Progenitor cell of endocrine pancreas (in vitro differentiated cells): ENCODE results near the gene IRF9. TPM values are rescaled to one million over a fixed set of nuclear protein-coding genes. Genes with fewer than 3 reads are reported as not detected.

ENCODE experiments used
- DNase-seq: peaks from one replicate; pipeline ENCODE4 v3.0.0; 2021; ENCODE audit warnings: low spot score; ENCODE audit not compliant: unreplicated experiment
- H3K27ac Mint-ChIP-seq: 2 replicates; pipeline ENCODE4 v1.8.0; 2021; ENCODE audit warnings: mild to moderate bottlenecking, moderate library complexity, mixed read lengths
- H3K27me3 Mint-ChIP-seq: 2 replicates; pipeline ENCODE4 v1.8.0; 2021; ENCODE audit warnings: mixed read lengths
- H3K36me3 Mint-ChIP-seq: 2 replicates; pipeline ENCODE4 v1.8.0; 2022; ENCODE audit warnings: mixed read lengths; ENCODE audit not compliant: insufficient read depth
- H3K4me1 Mint-ChIP-seq: 2 replicates; pipeline ENCODE4 v1.8.0; 2021; ENCODE audit warnings: low read depth, mixed read lengths
- H3K4me3 Mint-ChIP-seq: 2 replicates; pipeline ENCODE4 v1.8.0; 2021; ENCODE audit warnings: low read depth, mild to moderate bottlenecking, moderate library complexity, mixed read lengths
- H3K9me3 Mint-ChIP-seq: 2 replicates; pipeline ENCODE4 v1.8.0; 2021; ENCODE audit warnings: low read depth, mixed read lengths
- total RNA-seq: library from RNA; stranded (reverse); gene quantifications from 2 replicates; pipeline ENCODE4 v1.2.1, GENCODE V29; 2021
- TF ChIP-seq, protein P1 (sequence below): fragments of 200-600 bp; sonication (generic); IDR thresholded peaks from one replicate; pipeline ENCODE4 v1.5.0; 2021; ENCODE audit warnings: antibody characterized with exemption, mild to moderate bottlenecking; ENCODE audit not compliant: unreplicated experiment

Gene IRF9
- total RNA-seq, 1 donor from 2014 or later: 57.4 TPM

DNA sequence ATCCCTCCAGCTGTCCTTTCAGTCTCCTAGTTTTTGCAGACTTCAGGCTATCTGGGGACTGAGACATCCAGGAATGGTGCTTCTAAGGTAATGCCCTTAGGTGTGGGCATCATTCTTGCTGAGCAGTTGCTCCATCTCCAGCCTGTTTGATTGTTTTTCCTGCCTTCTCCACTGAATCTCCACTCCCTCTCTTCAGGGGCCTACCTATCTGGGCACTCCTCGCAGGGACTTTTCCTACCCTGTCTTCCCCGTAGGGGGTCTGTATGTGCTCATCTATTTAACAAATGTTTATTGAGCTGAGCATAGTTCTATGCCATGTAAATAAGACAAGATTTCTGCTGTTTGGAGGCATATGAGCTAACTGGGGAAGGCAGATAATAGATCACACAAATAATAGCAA, 28.1 kb upstream of the IRF9 start:
- no peaks in the 10 kb centered on the region for H3K27me3 Mint-ChIP-seq
- peaks cover 16% of the 10 kb centered on the region for H3K4me1 Mint-ChIP-seq
- H3K27ac Mint-ChIP-seq: no peak overlapping the region
- no peak for DNase-seq
- H3K4me3 Mint-ChIP-seq: no peak overlapping the region
- H3K36me3 Mint-ChIP-seq: peaks cover 1% of the 10 kb centered on the region
- H3K9me3 Mint-ChIP-seq: no peaks in the 10 kb centered on the region
- TF ChIP-seq, protein P1, sequence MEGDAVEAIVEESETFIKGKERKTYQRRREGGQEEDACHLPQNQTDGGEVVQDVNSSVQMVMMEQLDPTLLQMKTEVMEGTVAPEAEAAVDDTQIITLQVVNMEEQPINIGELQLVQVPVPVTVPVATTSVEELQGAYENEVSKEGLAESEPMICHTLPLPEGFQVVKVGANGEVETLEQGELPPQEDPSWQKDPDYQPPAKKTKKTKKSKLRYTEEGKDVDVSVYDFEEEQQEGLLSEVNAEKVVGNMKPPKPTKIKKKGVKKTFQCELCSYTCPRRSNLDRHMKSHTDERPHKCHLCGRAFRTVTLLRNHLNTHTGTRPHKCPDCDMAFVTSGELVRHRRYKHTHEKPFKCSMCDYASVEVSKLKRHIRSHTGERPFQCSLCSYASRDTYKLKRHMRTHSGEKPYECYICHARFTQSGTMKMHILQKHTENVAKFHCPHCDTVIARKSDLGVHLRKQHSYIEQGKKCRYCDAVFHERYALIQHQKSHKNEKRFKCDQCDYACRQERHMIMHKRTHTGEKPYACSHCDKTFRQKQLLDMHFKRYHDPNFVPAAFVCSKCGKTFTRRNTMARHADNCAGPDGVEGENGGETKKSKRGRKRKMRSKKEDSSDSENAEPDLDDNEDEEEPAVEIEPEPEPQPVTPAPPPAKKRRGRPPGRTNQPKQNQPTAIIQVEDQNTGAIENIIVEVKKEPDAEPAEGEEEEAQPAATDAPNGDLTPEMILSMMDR: no peak

DNA sequence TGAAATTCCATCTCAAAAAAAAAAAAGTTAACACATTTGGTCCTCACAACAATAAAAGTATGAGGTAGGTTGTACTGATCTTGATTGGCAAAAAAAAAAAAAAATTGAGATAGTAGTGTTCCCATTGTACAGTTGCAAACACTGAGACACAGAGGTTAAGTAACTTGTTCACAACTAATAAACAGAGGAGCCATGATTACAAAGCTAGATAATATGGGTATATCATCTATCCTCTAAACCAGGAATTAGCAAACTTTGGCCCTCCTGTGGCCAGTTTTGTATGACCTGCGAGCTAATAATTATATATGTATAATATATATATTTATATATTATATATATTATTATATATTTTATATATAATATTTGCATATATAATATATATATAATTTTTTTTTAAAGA, 27.3 kb upstream of the IRF9 start:
- TF ChIP-seq, protein P1: no peak
- Mint-ChIP-seq H3K4me3 (no peak overlapping the region), H3K27ac (no peak overlapping the region), H3K36me3 (peaks cover 5% of the 10 kb centered on the region), H3K27me3 (no peaks in the 10 kb centered on the region), H3K9me3 (no peaks in the 10 kb centered on the region), H3K4me1 (peaks cover 16% of the 10 kb centered on the region)
- DNase-seq: no peak

DNA sequence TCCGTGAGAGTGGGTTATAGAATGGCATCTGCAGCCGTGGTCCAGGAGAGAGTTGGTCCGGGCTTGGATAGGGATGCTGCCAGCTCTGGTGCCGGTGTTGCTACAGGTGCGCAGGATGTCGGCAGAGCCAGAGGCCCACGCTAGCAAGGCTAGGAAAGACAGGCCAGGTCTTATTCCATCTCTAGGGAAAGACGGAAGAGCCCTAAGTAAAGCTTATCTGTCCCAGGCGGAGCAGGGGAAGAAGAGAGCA, 25.6 kb upstream of the IRF9 start:
- TF ChIP-seq, protein P1: no peak
- Mint-ChIP-seq H3K27ac (peak overlapping the region; percentile 88), H3K4me3 (peak overlapping the region; percentile 89), H3K36me3 (peaks cover 5% of the 10 kb centered on the region), H3K4me1 (peaks cover 24% of the 10 kb centered on the region), H3K27me3 (no peaks in the 10 kb centered on the region), H3K9me3 (no peaks in the 10 kb centered on the region)
- no peak for DNase-seq

DNA sequence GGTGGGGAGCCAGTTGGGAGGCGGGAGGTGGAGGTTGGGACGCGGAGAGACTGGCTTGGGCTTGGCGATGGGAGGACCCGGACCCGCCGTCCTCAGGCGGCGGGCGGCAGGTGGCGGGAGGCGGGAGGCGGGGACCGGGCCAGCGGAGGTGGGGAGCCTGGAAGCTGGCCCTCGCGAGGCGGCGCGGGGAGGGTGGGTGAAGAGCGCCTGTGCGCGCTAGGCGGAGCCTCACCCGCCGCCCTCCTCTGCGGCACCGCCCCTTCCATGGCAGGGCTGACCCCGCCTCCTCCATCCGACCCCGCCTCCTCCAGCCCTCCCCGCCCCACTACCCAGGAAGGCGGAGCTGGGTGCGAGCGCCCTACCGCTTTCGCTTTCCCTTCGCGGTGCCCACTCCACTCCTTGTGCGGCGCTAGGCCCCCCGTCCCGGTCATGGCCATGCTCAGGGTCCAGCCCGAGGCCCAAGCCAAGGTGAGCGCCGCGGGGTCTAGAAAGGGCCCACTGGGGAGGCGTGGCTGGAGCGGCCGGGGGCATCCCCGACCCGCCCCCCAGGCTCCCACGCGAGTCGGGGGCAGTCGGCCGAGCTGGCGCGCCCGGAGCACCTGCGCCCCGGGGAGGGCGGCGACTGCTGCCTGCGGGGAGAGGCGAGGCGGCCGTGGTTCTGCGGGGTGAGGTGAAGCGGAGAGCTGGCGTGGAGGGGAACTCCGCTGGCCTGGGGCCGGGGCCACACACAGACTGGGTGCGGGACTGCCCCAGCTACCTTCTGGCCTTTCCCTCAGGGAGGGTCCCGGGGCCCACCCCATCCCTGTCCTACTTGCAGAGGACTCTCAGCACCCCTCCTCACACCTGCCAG, 25.0 kb upstream of the IRF9 start, which contains the start of gene PSME1:
PSME1 (plus strand) TSS at position 361 of the 850 bp plus-strand sequence; CDS start at position 430, 69 bp downstream.
- Mint-ChIP-seq H3K4me3 (peak within 1 kb of the TSS; percentile 89), H3K9me3 (no peaks in the 10 kb centered on the region), H3K27ac (peak within 1 kb of the TSS; percentile 88), H3K4me1 (peaks cover 25% of the 10 kb centered on the region), H3K36me3 (peaks cover 5% of the 10 kb centered on the region), H3K27me3 (no peaks in the 10 kb centered on the region)
- DNase-seq: peak; percentile 87
- TF ChIP-seq, protein P1: no peak

DNA sequence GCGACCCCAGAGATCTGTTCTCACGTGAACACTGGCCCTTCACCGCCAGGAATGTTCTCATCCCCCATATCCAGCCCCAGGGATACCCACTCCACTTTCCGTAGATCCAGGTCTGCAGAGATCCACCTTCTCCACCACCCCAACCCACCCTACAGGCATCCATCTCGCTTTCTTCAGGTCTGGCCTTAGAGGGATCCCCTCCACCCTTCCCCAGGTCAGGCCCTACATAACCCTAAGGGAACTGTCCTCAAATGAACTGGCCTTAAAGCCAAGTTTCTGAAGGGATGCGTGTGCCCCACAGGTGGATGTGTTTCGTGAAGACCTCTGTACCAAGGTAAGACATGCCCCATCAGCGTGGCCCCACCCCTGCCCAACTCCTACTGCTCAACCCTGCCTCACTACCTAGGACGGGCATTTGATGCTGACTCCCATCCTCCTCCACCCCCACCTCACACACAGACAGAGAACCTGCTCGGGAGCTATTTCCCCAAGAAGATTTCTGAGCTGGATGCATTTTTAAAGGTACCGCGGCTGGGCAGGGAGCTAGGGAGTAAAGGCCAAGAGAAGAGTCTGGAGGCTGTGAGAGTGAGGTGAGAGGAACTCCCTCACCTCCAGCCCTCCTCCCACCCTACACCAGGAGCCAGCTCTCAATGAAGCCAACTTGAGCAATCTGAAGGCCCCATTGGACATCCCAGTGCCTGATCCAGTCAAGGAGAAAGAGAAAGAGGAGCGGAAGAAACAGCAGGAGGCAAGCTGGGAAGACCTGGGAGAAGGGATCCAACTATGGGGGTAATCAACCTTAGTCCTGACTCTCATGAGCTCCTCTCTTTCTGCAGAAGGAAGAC, 24.2 kb upstream of the IRF9 start:
- Mint-ChIP-seq H3K4me3 (peak overlapping the region; percentile 89), H3K36me3 (peaks cover 5% of the 10 kb centered on the region), H3K9me3 (no peaks in the 10 kb centered on the region), H3K4me1 (peaks cover 27% of the 10 kb centered on the region), H3K27me3 (no peaks in the 10 kb centered on the region), H3K27ac (peak overlapping the region; percentile 20)
- no peak for DNase-seq
- TF ChIP-seq, protein P1: no peak
